Loucy (cell line): ENCODE measurements around the gene IGF2BP3.

ENCODE experiments used
- H2AFZ ChIP-seq: fragments of 200-600 bp; sonication (generic); 2 replicates; pipeline ENCODE4 v1.6.0; 2016; ENCODE audit warnings: antibody characterized with exemption, mild to moderate bottlenecking, low read length, moderate library complexity
- H3F3A ChIP-seq: fragments of 200-600 bp; 2 replicates; pipeline ENCODE4 v1.6.0; 2016; ENCODE audit warnings: antibody characterized with exemption, low read depth, mild to moderate bottlenecking
- H3K27me3 ChIP-seq: fragments of 200-600 bp; sonication (generic); 2 replicates; pipeline ENCODE4 v1.6.1; 2014; ENCODE audit warnings: low read length, mild to moderate bottlenecking; ENCODE audit not compliant: insufficient read depth, poor library complexity, severe bottlenecking
- H3K36me3 ChIP-seq: fragments of 200-600 bp; sonication (generic); 2 replicates; pipeline ENCODE4 v1.6.1; 2016; ENCODE audit warnings: low read length; ENCODE audit not compliant: insufficient read depth
- H3K4me1 ChIP-seq: fragments of 200-600 bp; sonication (generic); 2 replicates; pipeline ENCODE4 v1.5.1; 2014; ENCODE audit warnings: low read length, mild to moderate bottlenecking; ENCODE audit not compliant: insufficient read depth, poor library complexity, severe bottlenecking
- H3K4me2 ChIP-seq: fragments of 200-600 bp; sonication (generic); 2 replicates; pipeline ENCODE4 v1.6.0; 2014; ENCODE audit warnings: antibody characterized with exemption, low read length, low read depth, mild to moderate bottlenecking; ENCODE audit not compliant: poor library complexity, severe bottlenecking
- H3K4me3 ChIP-seq: fragments of 200-600 bp; sonication (generic); 2 replicates; pipeline ENCODE4 v1.5.1; 2014; ENCODE audit warnings: low read length, mild to moderate bottlenecking, mixed read lengths; ENCODE audit not compliant: poor library complexity, severe bottlenecking
- H3K79me2 ChIP-seq: fragments of 200-600 bp; sonication (generic); 2 replicates; pipeline ENCODE4 v1.6.1; 2014; ENCODE audit warnings: low read length; ENCODE audit not compliant: insufficient read depth
- H3K9ac ChIP-seq: fragments of 200-600 bp; sonication (generic); 2 replicates; pipeline ENCODE4 v1.6.0; 2014; ENCODE audit warnings: mild to moderate bottlenecking, low read depth, low read length, moderate library complexity; ENCODE audit not compliant: poor library complexity, severe bottlenecking
- H3K9me2 ChIP-seq: fragments of 200-600 bp; sonication (generic); replicated peaks from 2 replicates; pipeline ENCODE4 v1.6.1; 2016; ENCODE audit warnings: low read depth, low read length, mixed read lengths
- H3K9me3 ChIP-seq: fragments of 200-600 bp; sonication (generic); 2 replicates; pipeline ENCODE4 v1.6.1; 2014; ENCODE audit warnings: mild to moderate bottlenecking, antibody characterized with exemption, low read length, low read depth; ENCODE audit not compliant: insufficient read depth
- H4K20me1 ChIP-seq: fragments of 200-600 bp; sonication (generic); 2 replicates; pipeline ENCODE4 v1.6.0; 2014; ENCODE audit warnings: antibody characterized with exemption, low read length, mild to moderate bottlenecking; ENCODE audit not compliant: insufficient read depth, poor library complexity, severe bottlenecking
- CTCF ChIP-seq: fragments of 200-600 bp; sonication (generic); conservative IDR thresholded peaks from 2 replicates; pipeline ENCODE4 v1.5.1; 2014; ENCODE audit warnings: mild to moderate bottlenecking, antibody characterized with exemption, low read length
- EZH2phosphoT487 ChIP-seq: fragments of 200-600 bp; IDR thresholded peaks from 2 replicates; pipeline ENCODE4 v1.6.1; 2018; ENCODE audit warnings: antibody characterized with exemption, mild to moderate bottlenecking, moderate library complexity, borderline replicate concordance

IGF2BP3 gene

DNA sequence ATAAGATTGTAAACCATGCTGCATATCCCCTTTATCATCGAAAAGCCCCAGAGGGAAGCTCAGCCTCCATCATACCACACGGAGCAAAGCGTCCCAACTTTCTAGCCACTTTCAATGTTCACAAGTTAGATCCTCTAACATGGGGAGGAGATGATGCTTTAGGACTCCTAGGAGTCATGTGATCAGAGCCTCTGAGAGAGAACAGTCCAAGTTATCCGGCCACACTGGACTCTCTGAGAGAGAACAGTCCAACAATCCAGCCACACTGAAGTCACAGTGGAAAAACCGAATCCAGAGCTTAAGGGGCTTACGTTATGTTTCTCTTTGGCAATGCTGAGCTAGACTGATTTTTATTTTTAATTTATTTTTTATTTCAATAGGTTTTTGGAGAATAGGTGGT is 98.6 kb downstream of the IGF2BP3 start:
- no peaks in the 10 kb centered on the region for H3K9me3 ChIP-seq
- H3K4me3 ChIP-seq, result no peak overlapping the region
- H2AFZ ChIP-seq, result no peak overlapping the region
- no peak overlapping the region for H3K9ac ChIP-seq
- H3K27me3 ChIP-seq, result no peaks in the 10 kb centered on the region
- H3F3A ChIP-seq, result no peaks in the 10 kb centered on the region
- no peaks in the 10 kb centered on the region for H3K79me2 ChIP-seq
- no peaks in the 10 kb centered on the region for H3K9me2 ChIP-seq
- H3K36me3 ChIP-seq, result no peaks in the 10 kb centered on the region
- H3K4me2 ChIP-seq, result no peak overlapping the region
- no peaks in the 10 kb centered on the region for H4K20me1 ChIP-seq
- TF ChIP-seq EZH2phosphoT487, result no peak
- no peak for TF ChIP-seq CTCF
- H3K4me1 ChIP-seq, result peaks cover 16% of the 10 kb centered on the region

DNA sequence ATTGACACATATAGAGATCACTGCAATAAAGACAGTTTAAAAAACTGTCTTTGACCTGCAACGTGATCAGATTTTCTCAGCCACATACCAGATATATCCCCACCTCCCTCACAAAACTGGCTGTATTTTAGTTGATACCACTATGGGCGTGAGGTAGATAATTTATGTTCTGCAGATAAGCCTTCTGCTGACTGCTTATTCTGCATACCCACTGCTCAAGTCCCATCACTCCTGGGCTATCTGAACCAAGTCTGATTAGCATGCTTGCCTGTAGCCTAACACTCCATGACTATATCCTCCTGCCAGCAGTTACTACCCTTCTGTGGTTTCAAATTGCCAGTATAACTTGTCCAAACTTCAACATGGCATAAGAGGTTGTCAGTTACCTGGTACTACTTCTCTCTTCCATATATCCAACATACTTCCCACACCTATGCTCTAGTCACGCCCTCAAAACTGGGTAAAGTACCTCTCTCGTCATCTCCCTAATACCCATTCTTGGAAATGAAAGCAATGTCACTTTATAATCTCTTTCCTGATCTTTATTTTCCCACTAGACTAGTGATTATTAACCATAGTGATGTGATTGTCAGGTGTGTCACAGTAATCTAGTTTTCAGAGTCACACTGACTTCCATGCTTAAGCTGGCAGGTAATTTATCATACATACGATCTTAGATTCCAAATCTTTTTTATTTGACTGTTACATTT is 100.4 kb downstream of the IGF2BP3 start:
- H4K20me1 ChIP-seq, result no peaks in the 10 kb centered on the region

DNA sequence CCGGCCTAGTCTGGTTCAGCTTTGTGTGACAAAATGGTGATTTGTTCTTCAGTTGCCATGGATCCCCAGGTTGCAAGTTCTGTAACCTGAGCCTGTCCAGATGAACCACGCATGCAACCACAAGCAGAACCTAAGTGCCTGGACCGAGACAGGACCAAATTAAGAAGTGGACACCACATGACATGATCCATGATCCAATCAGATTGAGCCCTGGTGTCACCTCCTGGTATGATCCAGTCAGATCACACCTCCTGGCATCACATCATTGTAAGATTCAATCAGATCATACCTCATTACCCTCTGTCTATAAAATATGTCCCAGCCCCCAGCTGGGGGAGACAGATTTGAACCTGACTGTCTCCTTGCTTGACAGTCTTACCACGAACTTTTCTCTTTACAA is 101.2 kb downstream of the IGF2BP3 start:
- Histone ChIP-seq H3K36me3 (no peaks in the 10 kb centered on the region), H3K9me3 (no peaks in the 10 kb centered on the region), H3K9ac (no peak overlapping the region), H3K79me2 (no peaks in the 10 kb centered on the region), H3F3A (no peaks in the 10 kb centered on the region), H3K9me2 (no peaks in the 10 kb centered on the region), H4K20me1 (no peaks in the 10 kb centered on the region), H3K4me3 (no peak overlapping the region), H2AFZ (no peak overlapping the region), H3K27me3 (no peaks in the 10 kb centered on the region), H3K4me1 (peaks cover 16% of the 10 kb centered on the region), H3K4me2 (no peak overlapping the region)
- TF ChIP-seq CTCF, result no peak
- TF ChIP-seq EZH2phosphoT487, result no peak

More for the DNA sequence above, 100.4 kb downstream of the IGF2BP3 start:
- Histone ChIP-seq H3K9ac (no peak overlapping the region), H3K79me2 (no peaks in the 10 kb centered on the region), H3K4me2 (no peak overlapping the region), H3K4me1 (peaks cover 16% of the 10 kb centered on the region), H2AFZ (no peak overlapping the region), H3K4me3 (no peak overlapping the region), H3F3A (no peaks in the 10 kb centered on the region), H3K36me3 (no peaks in the 10 kb centered on the region), H3K9me3 (no peaks in the 10 kb centered on the region), H3K9me2 (no peaks in the 10 kb centered on the region), H3K27me3 (no peaks in the 10 kb centered on the region)
- no peak for TF ChIP-seq EZH2phosphoT487

GRCh38 chr7:23358152-23358674 is 112.1 kb downstream of the IGF2BP3 start:
- TF ChIP-seq EZH2phosphoT487 (no peak), CTCF (no peak)
- H3K9ac ChIP-seq, result no peak overlapping the region
- H3K4me1 ChIP-seq, result peaks cover 5% of the 10 kb centered on the region
- no peaks in the 10 kb centered on the region for H3K9me2 ChIP-seq
- no peak overlapping the region for H3K4me2 ChIP-seq
- H3K36me3 ChIP-seq, result no peaks in the 10 kb centered on the region
- no peaks in the 10 kb centered on the region for H3K9me3 ChIP-seq
- H3F3A ChIP-seq, result no peaks in the 10 kb centered on the region
- H2AFZ ChIP-seq, result no peak overlapping the region
- no peaks in the 10 kb centered on the region for H4K20me1 ChIP-seq
- H3K4me3 ChIP-seq, result no peak overlapping the region
- H3K79me2 ChIP-seq, result no peaks in the 10 kb centered on the region
- H3K27me3 ChIP-seq, result no peaks in the 10 kb centered on the region
